Fibroblast of lung (primary cell): ENCODE measurements around the gene SHROOM3.

Experiments
- EZH2 ChIP-seq: IDR thresholded peaks from 2 replicates; pipeline ENCODE4 v1.5.1; 2012; ENCODE audit warnings: low read length, control low read depth, mild to moderate bottlenecking; ENCODE audit errors: missing control alignments
- TF ChIP-seq, protein P1 (sequence below), 2 donors: IDR thresholded peaks in 1 of 2; conservative IDR thresholded peaks in 1 of 2; 1 replicate in 1 of 2; 2 replicates in 1 of 2; pipeline ENCODE4 v1.5.1; 2011 to 2012; ENCODE audit warnings: low read length in 2 of 2, control low read depth in 1 of 2, inconsistent platforms in 1 of 2, low read depth in 1 of 2, mild to moderate bottlenecking in 1 of 2

DNA sequence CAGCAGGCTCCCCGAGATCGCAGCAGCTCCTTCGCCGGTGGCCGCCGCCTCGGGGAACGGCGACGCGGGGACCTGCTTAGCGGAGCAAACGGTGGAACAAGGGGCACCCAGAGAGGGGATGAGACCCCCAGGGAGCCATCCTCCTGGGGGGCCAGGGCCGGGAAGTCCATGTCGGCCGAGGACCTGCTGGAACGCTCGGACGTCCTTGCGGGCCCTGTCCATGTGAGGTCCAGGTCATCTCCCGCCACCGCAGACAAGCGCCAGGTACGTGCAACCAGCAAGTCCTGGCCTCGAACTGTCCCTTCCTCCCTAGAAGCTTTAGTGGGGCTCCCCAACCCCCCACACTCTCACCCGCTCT, 306.6 kb downstream of the SHROOM3 start:
- TF ChIP-seq, protein P1, sequence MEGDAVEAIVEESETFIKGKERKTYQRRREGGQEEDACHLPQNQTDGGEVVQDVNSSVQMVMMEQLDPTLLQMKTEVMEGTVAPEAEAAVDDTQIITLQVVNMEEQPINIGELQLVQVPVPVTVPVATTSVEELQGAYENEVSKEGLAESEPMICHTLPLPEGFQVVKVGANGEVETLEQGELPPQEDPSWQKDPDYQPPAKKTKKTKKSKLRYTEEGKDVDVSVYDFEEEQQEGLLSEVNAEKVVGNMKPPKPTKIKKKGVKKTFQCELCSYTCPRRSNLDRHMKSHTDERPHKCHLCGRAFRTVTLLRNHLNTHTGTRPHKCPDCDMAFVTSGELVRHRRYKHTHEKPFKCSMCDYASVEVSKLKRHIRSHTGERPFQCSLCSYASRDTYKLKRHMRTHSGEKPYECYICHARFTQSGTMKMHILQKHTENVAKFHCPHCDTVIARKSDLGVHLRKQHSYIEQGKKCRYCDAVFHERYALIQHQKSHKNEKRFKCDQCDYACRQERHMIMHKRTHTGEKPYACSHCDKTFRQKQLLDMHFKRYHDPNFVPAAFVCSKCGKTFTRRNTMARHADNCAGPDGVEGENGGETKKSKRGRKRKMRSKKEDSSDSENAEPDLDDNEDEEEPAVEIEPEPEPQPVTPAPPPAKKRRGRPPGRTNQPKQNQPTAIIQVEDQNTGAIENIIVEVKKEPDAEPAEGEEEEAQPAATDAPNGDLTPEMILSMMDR (conservative IDR thresholded peaks at IDR 0.05 in 1 of 2, IDR thresholded peaks at IDR 0.05 in 1 of 2; ENCODE audit: low read depth in 1 of 2, low read length in 2 of 2): no peak
- TF ChIP-seq EZH2: no peak
